GM12801 (cell line): Measurements from ENCODE around the gene UGT1A1.

Experiments used
- CTCF ChIP-seq: IDR thresholded peaks from one replicate; pipeline ENCODE4 v1.5.1; 2011; ENCODE audit warnings: control low read depth; ENCODE audit not compliant: insufficient read length; ENCODE audit errors: extremely low read depth

Gene UGT1A1

GRCh38 chr2:233760043-233760442 is at the start of gene UGT1A1:
UGT1A1 (plus strand) TSS chr2:233760270; CDS start chr2:233760288, 18 bp downstream.
- TF ChIP-seq CTCF, result no peak

GRCh38 chr2:233711312-233712008 is 48.6 kb upstream of the UGT1A1 start:
- TF ChIP-seq CTCF, result no peak

GRCh38 chr2:233712611-233713261 is 47.3 kb upstream of the UGT1A1 start, which contains the start of gene UGT1A5:
UGT1A5 (plus strand) TSS chr2:233712907; CDS start chr2:233712992, 85 bp downstream.
- no peak for TF ChIP-seq CTCF

GRCh38 chr2:233713262-233713615 is 46.8 kb upstream of the UGT1A1 start:
- no peak for TF ChIP-seq CTCF

DNA sequence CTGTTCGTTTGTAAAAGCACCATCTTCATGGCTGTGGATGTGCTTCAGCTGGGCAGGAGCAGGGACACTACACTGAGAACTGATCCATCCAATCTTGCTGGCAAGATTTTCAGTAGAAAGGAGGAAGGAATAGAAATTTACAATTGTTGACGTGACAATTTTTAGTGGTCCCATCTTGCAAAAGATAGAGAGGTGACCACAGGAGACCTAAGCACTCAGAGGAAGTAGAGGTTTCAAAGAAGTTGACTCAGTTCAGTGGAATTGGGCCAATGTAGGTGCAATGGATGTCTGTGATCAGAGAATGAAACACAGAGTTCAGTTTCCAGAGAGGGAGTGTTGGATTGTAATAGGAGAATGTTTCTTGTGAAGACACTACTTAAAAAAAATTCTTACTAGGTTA is 45.9 kb upstream of the UGT1A1 start:
- TF ChIP-seq CTCF, result no peak

DNA sequence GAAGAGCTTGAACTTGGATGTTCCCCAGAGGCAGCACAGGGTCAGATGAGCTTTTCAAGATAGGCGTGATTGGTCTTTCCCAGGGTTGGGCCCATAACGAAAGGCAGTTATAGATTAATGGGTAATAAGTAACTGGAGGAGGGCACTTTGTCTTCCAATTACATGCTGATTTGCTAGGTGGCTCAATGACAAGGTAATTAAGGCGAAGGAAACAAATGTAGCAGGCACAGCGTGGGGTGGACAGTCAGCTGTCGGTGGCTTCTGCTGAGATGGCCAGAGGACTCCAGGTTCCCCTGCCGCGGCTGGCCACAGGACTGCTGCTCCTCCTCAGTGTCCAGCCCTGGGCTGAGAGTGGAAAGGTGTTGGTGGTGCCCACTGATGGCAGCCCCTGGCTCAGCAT is 41.5 kb upstream of the UGT1A1 start, which contains the start of gene UGT1A4:
Gene UGT1A4, plus strand, starts transcription at position 185 of the 400 bp plus-strand sequence. Its CDS starts 85 bp downstream, at position 270.
- no peak for TF ChIP-seq CTCF

DNA sequence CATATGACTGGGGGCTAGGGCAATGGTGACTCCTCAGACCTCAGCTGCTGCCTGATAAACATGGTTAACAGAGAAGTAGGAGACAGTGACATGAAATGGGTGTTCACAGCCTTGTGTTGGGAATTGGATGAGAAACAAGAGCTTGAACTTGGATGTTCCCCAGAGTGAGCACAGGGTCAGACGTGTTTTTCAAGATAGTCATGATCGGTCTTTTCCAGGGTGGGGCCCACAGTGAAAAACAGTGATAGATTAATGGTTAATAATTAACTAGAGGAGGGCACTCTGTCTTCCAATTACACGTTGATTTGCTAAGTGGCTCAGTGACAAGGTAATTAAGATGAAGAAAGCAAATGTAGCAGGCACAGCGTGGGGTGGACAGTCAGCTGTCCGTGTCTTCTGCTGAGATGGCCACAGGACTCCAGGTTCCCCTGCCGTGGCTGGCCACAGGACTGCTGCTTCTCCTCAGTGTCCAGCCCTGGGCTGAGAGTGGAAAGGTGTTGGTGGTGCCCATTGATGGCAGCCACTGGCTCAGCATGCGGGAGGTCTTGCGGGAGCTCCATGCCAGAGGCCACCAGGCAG is 31.3 kb upstream of the UGT1A1 start, which contains the start of gene UGT1A3:
Gene UGT1A3, plus strand, starts transcription at position 320 of the 579 bp plus-strand sequence. Its CDS starts 85 bp downstream, at position 405.
- no peak for TF ChIP-seq CTCF
